GM21528 (cell line): Measurements from ENCODE around the gene OR52R1.
"Not testable (repeated sequence)": the region's sequence is repeated elsewhere in the genome, so short reads cannot be mapped to it uniquely, and the experiment has no call there.

ENCODE experiments used
- ATAC-seq: cut with Tn5 transposase; IDR thresholded peaks from one replicate; pipeline ENCODE4 v1.9.1; 2021; ENCODE audit warnings: mild to moderate bottlenecking, moderate library complexity; ENCODE audit not compliant: unreplicated experiment, low FRiP score

The OR52R1 gene

GRCh38 chr11:4804280-4804679, at the start of gene OR52R1:
TSS of gene OR52R1 (minus strand) at chr11:4804380. CDS start at chr11:4804380, 0 bp downstream.
- no peak for ATAC-seq

DNA sequence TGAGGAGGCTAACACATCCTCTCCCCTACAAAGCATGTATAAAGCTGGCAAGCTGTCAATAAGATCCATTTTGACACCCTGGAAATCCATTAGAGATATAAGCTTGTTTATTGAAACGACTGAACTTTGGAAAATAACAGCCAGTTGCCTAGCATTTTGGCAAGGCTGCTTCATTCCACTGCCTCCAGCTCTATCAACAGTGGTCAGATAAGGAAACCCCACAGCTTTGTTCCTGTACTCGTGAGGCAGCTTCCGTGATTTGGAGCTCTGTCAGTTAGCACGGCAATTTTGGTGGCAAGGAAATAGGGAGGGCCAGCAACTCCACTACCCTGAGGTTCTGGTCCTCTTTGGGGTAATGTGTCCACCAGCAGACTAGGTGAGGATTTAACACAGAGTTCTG, 46.9 kb upstream of the OR52R1 start:
- ATAC-seq = no peak

- no peak for ATAC-seq
Observed at GRCh38 chr11:4848908-4849532, 44.8 kb upstream of the OR52R1 start, which contains the start of gene OR51S1. TSS of gene OR51S1 (minus strand) at chr11:4849208. CDS start at chr11:4849208, 0 bp downstream.

GRCh38 chr11:4839851-4840549, 35.8 kb upstream of the OR52R1 start:
- no peak for ATAC-seq

DNA sequence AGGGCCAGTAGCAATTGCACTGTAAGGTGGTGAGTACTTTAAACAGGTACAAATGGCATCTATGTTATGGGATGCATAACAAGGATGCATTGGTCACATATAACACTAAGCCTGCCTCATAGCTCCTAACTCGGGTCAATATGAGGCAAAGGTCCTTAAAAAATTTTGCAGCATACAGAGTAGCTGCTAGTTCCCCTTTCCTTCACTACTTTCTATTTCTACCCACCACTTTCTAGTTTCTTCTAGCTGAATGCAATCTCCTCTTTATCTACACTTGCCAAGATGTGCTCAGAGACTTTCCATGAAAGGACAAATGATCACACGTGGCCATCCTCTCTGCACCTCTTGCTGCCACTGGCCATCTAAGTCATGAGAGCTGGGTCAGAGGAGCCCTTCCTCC, 26.7 kb upstream of the OR52R1 start:
- ATAC-seq = no peak

- ATAC-seq = no peak
Observed at GRCh38 chr11:4830346-4830745, 26.2 kb upstream of the OR52R1 start.

- ATAC-seq = no peak
Observed at GRCh38 chr11:4826425-4826824, 22.2 kb upstream of the OR52R1 start.

- ATAC-seq = no peak
Observed at GRCh38 chr11:4825132-4825531, 21.0 kb upstream of the OR52R1 start.

- no peak for ATAC-seq
Observed at GRCh38 chr11:4821021-4821420, 16.8 kb upstream of the OR52R1 start, which contains the start of gene OR51F2. TSS of gene OR51F2 (plus strand) at chr11:4821321. CDS start at chr11:4821422, 101 bp downstream.

DNA sequence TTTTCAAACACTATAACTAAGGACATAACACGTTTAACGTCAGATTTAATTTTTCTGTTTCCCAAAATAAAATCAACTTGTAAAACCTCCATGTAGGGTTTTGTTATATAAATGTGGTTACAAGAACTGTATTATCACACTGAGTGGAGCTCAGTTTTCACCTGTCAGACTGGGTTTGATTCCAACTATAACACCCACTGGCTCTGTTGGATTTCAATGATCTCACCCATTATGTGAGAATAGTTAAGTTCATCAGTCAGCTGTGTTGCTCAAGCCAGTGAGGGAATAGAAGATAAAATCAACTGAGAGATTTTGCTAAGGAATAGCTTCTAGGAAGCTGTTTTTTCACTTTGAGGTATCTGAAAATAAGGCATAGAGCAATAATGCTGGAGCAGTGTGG, 5.1 kb upstream of the OR52R1 start:
- ATAC-seq = no peak

DNA sequence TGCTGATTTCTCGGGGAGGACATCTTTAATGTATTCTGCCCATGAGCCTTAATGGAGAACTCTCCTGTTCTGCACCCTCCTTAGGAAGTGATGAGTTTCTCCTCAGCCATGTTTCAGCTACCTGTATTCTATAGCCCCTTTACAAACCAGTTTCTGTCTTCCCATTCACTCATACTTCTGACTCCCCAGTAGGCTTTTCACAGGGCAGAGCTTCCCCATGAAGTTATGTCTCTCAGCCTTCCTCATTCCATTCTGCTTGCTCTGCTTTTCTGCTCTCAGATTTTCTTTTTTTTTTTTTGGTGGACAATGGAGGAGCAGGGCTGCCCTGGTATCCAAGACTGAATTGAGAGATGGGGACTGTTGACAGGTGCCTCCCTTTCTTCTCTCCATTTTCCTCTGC, 4.3 kb upstream of the OR52R1 start:
- ATAC-seq = no peak

GRCh38 chr11:4801316-4801715, 2.9 kb downstream of the OR52R1 start:
- ATAC-seq = not testable (repeated sequence)

GRCh38 chr11:4798427-4799183, 5.6 kb downstream of the OR52R1 start:
- no peak for ATAC-seq

DNA sequence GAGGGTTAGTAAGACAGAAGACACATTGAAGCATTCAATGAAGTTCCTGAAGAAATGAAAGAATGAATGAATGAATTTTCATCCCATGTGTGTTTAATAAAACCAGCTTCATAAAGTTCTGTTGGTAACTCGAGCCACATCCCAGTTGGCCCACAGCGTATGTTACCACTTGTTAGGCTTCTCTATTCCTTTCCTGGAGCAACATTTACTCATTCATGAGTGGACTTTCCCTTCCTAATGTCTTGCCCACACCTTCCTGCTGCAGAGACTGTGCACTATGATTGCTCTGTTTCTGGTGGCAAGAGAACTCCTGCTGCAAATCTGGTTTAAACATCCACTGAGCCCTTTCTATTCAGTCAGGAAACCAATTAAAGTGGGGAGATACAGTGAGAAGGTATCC, 7.0 kb downstream of the OR52R1 start:
- no peak for ATAC-seq

GRCh38 chr11:4782454-4782853, 21.7 kb downstream of the OR52R1 start:
- no peak for ATAC-seq

- no peak for ATAC-seq
Observed at GRCh38 chr11:4769838-4770237, 34.3 kb downstream of the OR52R1 start, which contains the start of gene OR51F1. TSS of gene OR51F1 (minus strand) at chr11:4769938. CDS start at chr11:4769938, 0 bp downstream.

DNA sequence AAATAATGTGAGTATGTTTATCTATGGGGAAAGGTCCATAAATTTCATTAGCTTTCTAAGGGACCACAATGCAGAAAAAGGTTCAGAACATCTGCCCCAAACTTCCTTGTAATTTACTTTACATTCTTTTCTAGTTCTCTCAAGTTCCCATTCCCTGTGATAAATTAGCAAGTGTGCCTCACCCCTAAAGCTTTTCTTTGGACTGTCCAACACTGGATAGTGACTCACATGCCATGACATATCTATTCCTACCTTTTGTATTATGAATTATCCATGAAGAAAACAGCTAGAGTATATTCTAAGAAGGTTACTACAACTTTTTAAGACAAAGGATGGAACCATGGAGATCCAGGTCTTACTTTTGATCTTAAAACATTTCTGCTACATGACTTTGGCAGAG, 36.1 kb downstream of the OR52R1 start:
- ATAC-seq = no peak

DNA sequence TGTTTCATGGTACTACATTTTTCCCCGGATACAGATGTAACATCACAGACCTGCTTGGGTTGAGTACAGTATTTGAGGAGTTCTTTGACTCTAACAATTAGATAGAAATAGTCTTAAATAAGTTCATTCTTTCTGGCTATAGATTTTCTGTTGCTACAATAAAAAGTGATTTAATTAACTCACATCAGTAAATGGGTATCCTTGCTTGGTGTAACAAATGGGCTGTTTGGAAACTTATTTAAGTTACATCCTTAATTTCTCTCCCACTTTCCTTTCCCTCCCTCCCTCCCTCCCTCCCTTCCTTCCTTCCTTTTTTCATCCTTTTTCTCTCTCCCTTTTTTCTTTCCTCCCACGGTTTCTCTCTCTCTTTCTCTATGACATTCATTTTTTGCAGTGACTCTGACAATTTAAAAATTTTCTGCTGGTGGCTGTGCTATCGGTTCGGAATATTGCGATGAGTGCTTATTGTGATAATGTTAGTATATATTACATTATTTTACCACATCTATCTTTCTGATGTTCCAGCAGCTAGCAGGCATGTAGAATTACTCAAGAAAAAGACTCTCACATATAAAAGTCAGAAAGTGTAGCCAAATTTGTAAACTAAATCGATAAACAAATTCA, 37.6 kb downstream of the OR52R1 start:
- no peak for ATAC-seq

DNA sequence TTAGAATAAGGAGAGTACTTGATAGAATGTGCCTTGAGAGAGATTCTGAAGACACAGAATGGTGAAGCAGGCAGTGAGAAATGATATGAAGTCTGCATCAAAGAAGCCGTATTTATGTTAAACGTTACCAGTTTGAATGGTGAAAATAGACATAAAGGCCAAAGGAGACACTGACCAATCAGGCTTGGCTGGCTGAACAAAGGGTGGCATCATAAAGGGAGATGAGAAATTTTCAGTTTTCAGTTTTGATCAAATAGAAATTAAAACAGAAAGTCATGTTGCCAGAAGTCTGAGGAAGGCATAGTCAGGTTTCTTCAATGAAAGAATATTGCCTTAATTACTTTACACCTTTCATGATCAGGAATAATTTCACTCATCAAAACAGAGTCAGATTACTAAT, 41.1 kb downstream of the OR52R1 start:
- no peak for ATAC-seq
